HFFc6 (cell line): Measurements from ENCODE around the gene SLC12A8. TPM values are rescaled to one million over a fixed set of nuclear protein-coding genes. Genes with fewer than 3 reads are reported as not detected.
A peak's percentile ranks its signal among the peaks of the same experiment; 100 is the strongest.

ENCODE experiments used
- DNase-seq: peaks from one replicate; pipeline ENCODE4 v3.0.0-alpha.2; 2018
- H3K27ac Mint-ChIP-seq: 2 replicates; pipeline ENCODE4 v1.8.0; 2020; ENCODE audit warnings: mild to moderate bottlenecking, mixed read lengths
- H3K27me3 Mint-ChIP-seq: 2 replicates; pipeline ENCODE4 v1.8.0; 2021; ENCODE audit warnings: mild to moderate bottlenecking, moderate library complexity, mixed read lengths; ENCODE audit not compliant: insufficient read depth
- H3K36me3 Mint-ChIP-seq: 2 replicates; pipeline ENCODE4 v1.8.0; 2021; ENCODE audit warnings: low read depth, mixed read lengths
- H3K4me1 Mint-ChIP-seq: 2 replicates; pipeline ENCODE4 v1.8.0; 2020; ENCODE audit warnings: low read depth, mixed read lengths
- H3K4me3 Mint-ChIP-seq: 2 replicates; pipeline ENCODE4 v1.8.0; 2020; ENCODE audit warnings: mild to moderate bottlenecking, moderate library complexity, mixed read lengths
- H3K9me3 Mint-ChIP-seq: 2 replicates; pipeline ENCODE4 v1.8.0; 2020; ENCODE audit warnings: mild to moderate bottlenecking, mixed read lengths
- CTCF ChIP-seq: fragments of 200-600 bp; sonication (generic); IDR thresholded peaks from 2 replicates; pipeline ENCODE4 v1.5.0; 2021; ENCODE audit warnings: antibody characterized with exemption, mild to moderate bottlenecking
- total RNA-seq, 6 experiments: library from RNA; stranded (reverse); fragmentation: NEBNext Ultra II Directional; extraction: Animal tissue kit (Norgen Biotek cat#: 25700); gene quantifications; 2 replicates in 1 of 6; 3 replicates in 5 of 6; pipeline ENCODE4 v1.2.3, GENCODE V29; 2021

Gene SLC12A8
- total RNA-seq, 6 experiments from 2014 or later = 1.8 to 4.6 (median 3.7) TPM

GRCh38 chr3:125043599-125044151 is 168.9 kb downstream of the SLC12A8 start:
- no peak for TF ChIP-seq CTCF
- Mint-ChIP-seq H3K27ac (no peak overlapping the region; the same call in 1 of the 2 replicates), H3K27me3 (peaks cover 4% of the 10 kb centered on the region; the same call in 1 of the 2 replicates), H3K9me3 (no peaks in the 10 kb centered on the region), H3K36me3 (peaks cover 23% of the 10 kb centered on the region), H3K4me1 (peaks cover 44% of the 10 kb centered on the region), H3K4me3 (no peak overlapping the region)
- no peak for DNase-seq

GRCh38 chr3:125042725-125043406 is 169.7 kb downstream of the SLC12A8 start:
- Mint-ChIP-seq H3K27ac (peak overlapping the region; percentile 55; the same call in 1 of the 2 replicates), H3K4me3 (peak overlapping the region; percentile 39; the same call in 1 of the 2 replicates)
- TF ChIP-seq CTCF = no peak

GRCh38 chr3:125039131-125040100 is 173.1 kb downstream of the SLC12A8 start:
- Mint-ChIP-seq H3K4me3 (peak overlapping the region; percentile 2; the same call in 1 of the 2 replicates), H3K9me3 (peaks cover 11% of the 10 kb centered on the region), H3K27ac (peak overlapping the region; percentile 2; the same call in 1 of the 2 replicates), H3K4me1 (peaks cover 47% of the 10 kb centered on the region), H3K36me3 (peaks cover 20% of the 10 kb centered on the region), H3K27me3 (peaks cover 3% of the 10 kb centered on the region; the same call in 1 of the 2 replicates)
- no peak for TF ChIP-seq CTCF
- DNase-seq = no peak

More at GRCh38 chr3:125042725-125043406, 169.7 kb downstream of the SLC12A8 start:
- Mint-ChIP-seq H3K36me3 (peaks cover 18% of the 10 kb centered on the region), H3K27me3 (peaks cover 4% of the 10 kb centered on the region; the same call in 1 of the 2 replicates), H3K9me3 (no peaks in the 10 kb centered on the region), H3K4me1 (peaks cover 43% of the 10 kb centered on the region)
- DNase-seq = no peak

GRCh38 chr3:125037498-125038150 is 174.9 kb downstream of the SLC12A8 start:
- Mint-ChIP-seq H3K9me3 (peaks cover 11% of the 10 kb centered on the region), H3K27me3 (peaks cover 1% of the 10 kb centered on the region; the same call in 1 of the 2 replicates), H3K4me3 (no peak overlapping the region), H3K4me1 (peaks cover 48% of the 10 kb centered on the region), H3K36me3 (peaks cover 21% of the 10 kb centered on the region), H3K27ac (no peak overlapping the region)
- no peak for DNase-seq
- no peak for TF ChIP-seq CTCF

- Mint-ChIP-seq H3K9me3 (peaks cover 11% of the 10 kb centered on the region), H3K36me3 (peaks cover 17% of the 10 kb centered on the region), H3K4me1 (peaks cover 38% of the 10 kb centered on the region), H3K4me3 (no peak overlapping the region), H3K27ac (no peak overlapping the region), H3K27me3 (peaks cover 1% of the 10 kb centered on the region)
- DNase-seq = no peak
- TF ChIP-seq CTCF = no peak
Observed at GRCh38 chr3:125035217-125035616, 177.3 kb downstream of the SLC12A8 start.
